Measurements from ENCODE around the gene SVEP1. TPM values are rescaled to one million over a fixed set of nuclear protein-coding genes. Genes with fewer than 3 reads are reported as not detected.

The SVEP1 gene
- total and polyA plus RNA-seq, 2 of the 13 experiments (the other 11 are each of a cell fraction or from before 2014, with no cell fraction given), result not detected

GRCh38 chr9:110447476-110447875, 132.1 kb downstream of the SVEP1 start:
- no peak for ATAC-seq
- Histone ChIP-seq H3K79me2 (ENCODE audit: insufficient read depth, low read length) (no peaks in the 10 kb centered on the region), H3K4me1 (ENCODE audit: insufficient read depth, low read length) (no peaks in the 10 kb centered on the region), H3K27ac (ENCODE audit: extremely low read length, insufficient read depth, low read length) (no peak overlapping the region), H3K27me3 (ENCODE audit: control insufficient read depth in 1 of 2, insufficient read depth in 2 of 2, low read length in 2 of 2) (no peaks in the 10 kb centered on the region; a peak in 1 of 5 replicates), H3K9ac (ENCODE audit: insufficient read depth, low read depth, low read length) (no peak overlapping the region), H4K20me1 (ENCODE audit: insufficient read depth, low read length) (no peaks in the 10 kb centered on the region), H3K9me3 (ENCODE audit: low read length) (no peaks in the 10 kb centered on the region), H3K4me3 (replicated peaks in 1 of 3; ENCODE audit: insufficient read depth in 1 of 3, low read depth in 2 of 3, low read length in 3 of 3) (no peak overlapping the region), H3K4me2 (ENCODE audit: low read depth, low read length) (no peak overlapping the region), H2AFZ (ENCODE audit: low read length) (no peak overlapping the region), H3K36me3 (replicated peaks in 1 of 2; ENCODE audit: control insufficient read depth in 1 of 2, insufficient read depth in 2 of 2, low read length in 2 of 2) (no peaks in the 10 kb centered on the region)
- in situ Hi-C loops (cut with HindIII; ENCODE audit: extremely low pct_ligation_motif_present, low pct_unique_long_range_greater_than_20kb) (no loop called here), intact Hi-C loops (cut with micrococcal nuclease; ENCODE audit: unreplicated experiment) (no loop called here)
- no peak for DNase-seq (ENCODE audit: low spot score)
- POLR2A ChIA-PET, result no interaction called here
- FAIRE-seq, result no peak
- TF ChIP-seq SYNCRIP (IDR thresholded peaks at IDR 0.05; ENCODE audit: insufficient read depth, low read depth, low read length), result no peak
- TF ChIP-seq, protein P1, sequence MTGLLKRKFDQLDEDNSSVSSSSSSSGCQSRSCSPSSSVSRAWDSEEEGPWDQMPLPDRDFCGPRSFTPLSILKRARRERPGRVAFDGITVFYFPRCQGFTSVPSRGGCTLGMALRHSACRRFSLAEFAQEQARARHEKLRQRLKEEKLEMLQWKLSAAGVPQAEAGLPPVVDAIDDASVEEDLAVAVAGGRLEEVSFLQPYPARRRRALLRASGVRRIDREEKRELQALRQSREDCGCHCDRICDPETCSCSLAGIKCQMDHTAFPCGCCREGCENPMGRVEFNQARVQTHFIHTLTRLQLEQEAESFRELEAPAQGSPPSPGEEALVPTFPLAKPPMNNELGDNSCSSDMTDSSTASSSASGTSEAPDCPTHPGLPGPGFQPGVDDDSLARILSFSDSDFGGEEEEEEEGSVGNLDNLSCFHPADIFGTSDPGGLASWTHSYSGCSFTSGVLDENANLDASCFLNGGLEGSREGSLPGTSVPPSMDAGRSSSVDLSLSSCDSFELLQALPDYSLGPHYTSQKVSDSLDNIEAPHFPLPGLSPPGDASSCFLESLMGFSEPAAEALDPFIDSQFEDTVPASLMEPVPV (CRISPR knock-in tag; IDR thresholded peaks at IDR 0.05), result no peak
- no peak for TF ChIP-seq TBX3 (IDR thresholded peaks at IDR 0.05; ENCODE audit: borderline replicate concordance)
- TF ChIP-seq ZMAT3 (CRISPR knock-in tag; conservative IDR thresholded peaks at IDR 0.05), result no peak
- no peak for TF ChIP-seq MED13 (CRISPR knock-in tag; IDR thresholded peaks at IDR 0.05)
- TF ChIP-seq, protein P2, sequence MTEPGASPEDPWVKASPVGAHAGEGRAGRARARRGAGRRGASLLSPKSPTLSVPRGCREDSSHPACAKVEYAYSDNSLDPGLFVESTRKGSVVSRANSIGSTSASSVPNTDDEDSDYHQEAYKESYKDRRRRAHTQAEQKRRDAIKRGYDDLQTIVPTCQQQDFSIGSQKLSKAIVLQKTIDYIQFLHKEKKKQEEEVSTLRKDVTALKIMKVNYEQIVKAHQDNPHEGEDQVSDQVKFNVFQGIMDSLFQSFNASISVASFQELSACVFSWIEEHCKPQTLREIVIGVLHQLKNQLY (CRISPR knock-in tag; IDR thresholded peaks at IDR 0.05), result no peak
- TF ChIP-seq ONECUT2 (CRISPR knock-in tag; IDR thresholded peaks at IDR 0.05), result no peak
- TF ChIP-seq E2F5 (CRISPR knock-in tag; conservative IDR thresholded peaks at IDR 0.05), result no peak
- BruUV-seq (replicated peaks), result no TSS peak
- CTCF ChIA-PET (ENCODE audit: low intra/inter-chr PET ratio, low total read pairs), result no interaction called here

All from HepG2 (cell line).